Endothelial cell of umbilical vein (primary cell): ENCODE data around the gene ANKRD39. TPM values are rescaled to one million over a fixed set of nuclear protein-coding genes. Genes with fewer than 3 reads are reported as not detected.

Experiments used
- BruUV-seq: library from RNA; stranded (reverse); fragments of 400-500 nt; replicated peaks from 2 replicates; lab custom pipeline; 2021; lab: Mats Ljungman, UMichigan
- CTCF ChIA-PET: fragments of 300-600, 350-600 bp; sonication (Branson Sonifier 250); formaldehyde crosslinking; loops from one replicate; lab custom pipeline; 2021; ENCODE audit warnings: antibody characterized with exemption, inconsistent platforms; lab: Charles Lee
- POLR2A ChIA-PET: fragments of 300-600, 350-600 bp; sonication (Branson Sonifier 250); formaldehyde crosslinking; loops from one replicate; lab custom pipeline; 2021; ENCODE audit warnings: antibody characterized with exemption, inconsistent platforms; lab: Charles Lee
- DNase-seq: peaks from one replicate; pipeline ENCODE4 v3.0.0-alpha.2; 2011; ENCODE audit warnings: low read depth, low spot score
- FAIRE-seq: peaks from 2 replicates; lab custom pipeline; 2011; peaks lifted over from hg19 to GRCh38; lab: Jason Lieb, UNC
- H2AFZ ChIP-seq: 2 replicates; pipeline ENCODE4 v1.6.0; 2012; ENCODE audit warnings: low read depth, low read length, control low read depth, inconsistent platforms
- H3K27ac ChIP-seq: 2 replicates; pipeline ENCODE4 v1.5.1; 2011; ENCODE audit warnings: low read depth, mild to moderate bottlenecking, control low read depth, low read length, moderate library complexity; ENCODE audit not compliant: insufficient read depth
- H3K27me3 ChIP-seq, 2 experiments: 2 replicates each; pipeline versions ENCODE4 v1.6.0 to v1.6.1; 2011; ENCODE audit warnings: low read length in 2 of 2, mixed read lengths in 1 of 2; ENCODE audit not compliant: control insufficient read depth in 2 of 2, insufficient read depth in 2 of 2
- H3K36me3 ChIP-seq, 2 experiments: 2 replicates in 1 of 2; 3 replicates in 1 of 2; pipeline ENCODE4 v1.5.1; 2011; ENCODE audit warnings: low read length in 2 of 2, mild to moderate bottlenecking in 1 of 2, moderate library complexity in 1 of 2; ENCODE audit not compliant: control insufficient read depth in 2 of 2, insufficient read depth in 2 of 2; ENCODE audit errors: extremely low read depth in 1 of 2
- H3K4me1 ChIP-seq: 3 replicates; pipeline ENCODE4 v1.5.1; 2011; ENCODE audit warnings: mild to moderate bottlenecking, low read length; ENCODE audit not compliant: control insufficient read depth, insufficient read depth; ENCODE audit errors: extremely low read depth
- H3K4me2 ChIP-seq: 2 replicates; pipeline ENCODE4 v1.6.1; 2011; ENCODE audit warnings: low read length, control low read depth, mixed read lengths; ENCODE audit not compliant: insufficient read depth
- H3K4me3 ChIP-seq, 3 experiments: fragments of 200-600 bp in 1 of 3; sonication (generic), shearing (Covaris generic) in 1 of 3; replicated peaks in 1 of 3; 2 replicates each; pipeline ENCODE4 v1.5.1; 2011 to 2016; ENCODE audit warnings: control low read depth in 3 of 3, low read length in 3 of 3, mild to moderate bottlenecking in 2 of 3, inconsistent platforms in 1 of 3, low read depth in 1 of 3, moderate library complexity in 1 of 3; ENCODE audit not compliant: insufficient read depth in 1 of 3
- H3K79me2 ChIP-seq: 2 replicates; pipeline ENCODE4 v1.6.0; 2012; ENCODE audit warnings: low read length, inconsistent platforms; ENCODE audit not compliant: control insufficient read depth, insufficient read depth
- H3K9ac ChIP-seq: replicated peaks from 2 replicates; pipeline ENCODE3; 2011; ENCODE audit warnings: low read length, control low read depth; ENCODE audit not compliant: insufficient read depth; ENCODE audit errors: extremely low read depth
- H3K9me1 ChIP-seq: replicated peaks from 3 replicates; pipeline ENCODE4 v1.6.0; 2011; ENCODE audit warnings: mild to moderate bottlenecking, low read length; ENCODE audit not compliant: control insufficient read depth, insufficient read depth; ENCODE audit errors: extremely low read depth
- H3K9me3 ChIP-seq: replicated peaks from 2 replicates; pipeline ENCODE4 v1.5.1; 2012; ENCODE audit warnings: low read length, inconsistent platforms; ENCODE audit not compliant: control insufficient read depth, insufficient read depth
- H4K20me1 ChIP-seq: replicated peaks from 2 replicates; pipeline ENCODE3; 2011; ENCODE audit warnings: mild to moderate bottlenecking, low read length; ENCODE audit not compliant: control insufficient read depth, insufficient read depth; ENCODE audit errors: extremely low read depth
- EZH2 ChIP-seq: IDR thresholded peaks from 2 replicates; pipeline ENCODE4 v1.6.1; 2012; ENCODE audit warnings: borderline replicate concordance, low read depth, mild to moderate bottlenecking, moderate library complexity, low read length, inconsistent platforms; ENCODE audit not compliant: severe bottlenecking
- FOS ChIP-seq: IDR thresholded peaks from 2 replicates; pipeline ENCODE4 v1.6.1; 2011; ENCODE audit warnings: mild to moderate bottlenecking, low read length, moderate library complexity, borderline replicate concordance; ENCODE audit not compliant: insufficient read depth
- GATA2 ChIP-seq: IDR thresholded peaks from 2 replicates; pipeline ENCODE4 v1.7.0; 2011; ENCODE audit warnings: low read depth, mild to moderate bottlenecking, moderate library complexity, mixed read lengths, low read length; ENCODE audit not compliant: insufficient read length, insufficient read depth
- JUN ChIP-seq: IDR thresholded peaks from 2 replicates; pipeline ENCODE4 v1.6.1; 2011; ENCODE audit warnings: borderline replicate concordance, low read depth; ENCODE audit not compliant: insufficient read length, insufficient read depth
- MYC ChIP-seq: IDR thresholded peaks from one replicate; pipeline ENCODE4 v1.6.1; 2011; ENCODE audit warnings: mild to moderate bottlenecking, low read depth, low read length
- POLR2A ChIP-seq: IDR thresholded peaks from 2 replicates; pipeline ENCODE4 v1.6.1; 2012; ENCODE audit warnings: low read depth, mild to moderate bottlenecking, control low read depth, low read length
- POLR2AphosphoS5 ChIP-seq: IDR thresholded peaks from 2 replicates; pipeline ENCODE4 v1.6.1; 2012; ENCODE audit warnings: low read depth, mild to moderate bottlenecking, control low read depth, low read length, moderate library complexity; ENCODE audit not compliant: insufficient read depth
- dilution Hi-C: fragments of 300-500 bp; cut with MboI; formaldehyde crosslinking; loops from one replicate; pipeline ENCODE4 v1.15.0; 2019; ENCODE audit warnings: low sequenced_read_pairs; ENCODE audit not compliant: extremely low pct_ligation_motif_present
- intact Hi-C: fragments of 100-400 bp; cut with micrococcal nuclease; formaldehyde crosslinking; loops from one replicate; pipeline ENCODE4 v1.10.0; 2022
- polyA plus RNA-seq, 4 experiments: library from polyadenylated mRNA; depleted of rRNA in 3 of 4; stranded (reverse) in 3 of 4; unstranded in 1 of 4; fragments of >200 nt; gene quantifications; 2 replicates each; pipeline versions ENCODE4 v1.2.1 to v1.2.3, GENCODE V29; 2011 to 2012; ENCODE audit warnings: missing spikeins in 1 of 4
- total RNA-seq: library from RNA; stranded (reverse); gene quantifications from 2 replicates; pipeline ENCODE4 v1.2.3, GENCODE V29; 2021
- TF ChIP-seq, protein P1 (sequence below): IDR thresholded peaks from 2 replicates; pipeline ENCODE4 v1.6.1; 2011; ENCODE audit not compliant: insufficient read depth, insufficient read length
- TF ChIP-seq, protein P2 (sequence below), 2 donors: IDR thresholded peaks; 1 replicate in 1 of 2; 2 replicates in 1 of 2; pipeline ENCODE4 v1.5.1; 2011; ENCODE audit warnings: low read length in 2 of 2, mild to moderate bottlenecking in 2 of 2, moderate library complexity in 2 of 2, control low read depth in 1 of 2, inconsistent platforms in 1 of 2, low read depth in 1 of 2; ENCODE audit not compliant: insufficient read depth in 1 of 2; ENCODE audit errors: extremely low read depth in 1 of 2

The ANKRD39 gene
- total and polyA plus RNA-seq, 2 donors (not counting 3 experiments of a cell fraction or from before 2014, with no cell fraction given), result 14.7 to 17.9 TPM

DNA sequence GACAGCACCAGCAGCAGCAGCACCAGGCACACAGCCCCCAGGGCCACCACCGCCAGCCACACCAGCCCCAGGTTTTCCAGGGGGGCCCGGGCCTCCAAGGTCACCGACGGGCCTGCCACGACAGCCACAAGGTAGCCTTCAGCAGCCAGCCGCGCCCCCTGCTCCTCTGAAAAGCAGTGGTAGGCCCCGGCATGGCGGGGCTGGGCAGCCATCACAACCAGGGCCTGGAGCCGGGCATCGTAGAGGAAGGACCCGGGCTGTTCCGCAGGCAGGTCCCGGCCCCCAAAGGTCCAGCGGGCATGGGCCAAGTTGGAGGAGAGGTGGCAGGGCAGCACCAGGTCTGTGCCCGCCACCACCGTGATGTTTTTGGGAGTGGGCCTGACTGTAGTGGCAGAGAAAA lies 3.3 kb upstream of the ANKRD39 start:
- no peak for TF ChIP-seq FOS
- no peak for TF ChIP-seq GATA2
- TF ChIP-seq POLR2A, result no peak
- no peak for TF ChIP-seq JUN
- no peak for TF ChIP-seq POLR2AphosphoS5
- TF ChIP-seq, protein P1, sequence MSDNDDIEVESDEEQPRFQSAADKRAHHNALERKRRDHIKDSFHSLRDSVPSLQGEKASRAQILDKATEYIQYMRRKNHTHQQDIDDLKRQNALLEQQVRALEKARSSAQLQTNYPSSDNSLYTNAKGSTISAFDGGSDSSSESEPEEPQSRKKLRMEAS, result no peak
- TF ChIP-seq EZH2, result no peak
- no peak for TF ChIP-seq MYC
- TF ChIP-seq, protein P2, sequence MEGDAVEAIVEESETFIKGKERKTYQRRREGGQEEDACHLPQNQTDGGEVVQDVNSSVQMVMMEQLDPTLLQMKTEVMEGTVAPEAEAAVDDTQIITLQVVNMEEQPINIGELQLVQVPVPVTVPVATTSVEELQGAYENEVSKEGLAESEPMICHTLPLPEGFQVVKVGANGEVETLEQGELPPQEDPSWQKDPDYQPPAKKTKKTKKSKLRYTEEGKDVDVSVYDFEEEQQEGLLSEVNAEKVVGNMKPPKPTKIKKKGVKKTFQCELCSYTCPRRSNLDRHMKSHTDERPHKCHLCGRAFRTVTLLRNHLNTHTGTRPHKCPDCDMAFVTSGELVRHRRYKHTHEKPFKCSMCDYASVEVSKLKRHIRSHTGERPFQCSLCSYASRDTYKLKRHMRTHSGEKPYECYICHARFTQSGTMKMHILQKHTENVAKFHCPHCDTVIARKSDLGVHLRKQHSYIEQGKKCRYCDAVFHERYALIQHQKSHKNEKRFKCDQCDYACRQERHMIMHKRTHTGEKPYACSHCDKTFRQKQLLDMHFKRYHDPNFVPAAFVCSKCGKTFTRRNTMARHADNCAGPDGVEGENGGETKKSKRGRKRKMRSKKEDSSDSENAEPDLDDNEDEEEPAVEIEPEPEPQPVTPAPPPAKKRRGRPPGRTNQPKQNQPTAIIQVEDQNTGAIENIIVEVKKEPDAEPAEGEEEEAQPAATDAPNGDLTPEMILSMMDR (IDR thresholded peaks at IDR 0.05; ENCODE audit: extremely low read depth in 1 of 2, insufficient read depth in 1 of 2, low read depth in 1 of 2, low read length in 2 of 2), result no peak
- no peak overlapping the region for H3K9ac ChIP-seq
- CTCF ChIA-PET, result interaction anchor here (4.3 kb wide), 1 partner anchor 8 kb away, joined by 81 read pairs; the partner anchor contains the start of gene SEMA4C
- intact Hi-C loops, result no loop called here
- H3K27me3 ChIP-seq, result no peaks in the 10 kb centered on the region
- H3K4me1 ChIP-seq, result peaks cover 15% of the 10 kb centered on the region
- H2AFZ ChIP-seq, result no peak overlapping the region
- peaks cover 3% of the 10 kb centered on the region for H3K79me2 ChIP-seq
- no TSS peak for BruUV-seq
- DNase-seq, result no peak
- no peak overlapping the region for H3K4me3 ChIP-seq
- FAIRE-seq, result no peak
- no peaks in the 10 kb centered on the region for H3K9me1 ChIP-seq
- H3K36me3 ChIP-seq, result peaks cover 4 to 43% of the 10 kb centered on the region in 2 experiments
- H3K4me2 ChIP-seq, result no peak overlapping the region
- POLR2A ChIA-PET, result no interaction called here
- dilution Hi-C loops, result no loop called here
- no peak overlapping the region for H3K27ac ChIP-seq
- no peaks in the 10 kb centered on the region for H3K9me3 ChIP-seq
- no peaks in the 10 kb centered on the region for H4K20me1 ChIP-seq
